ENCODE measurements around the gene FBLN7.

The FBLN7 gene

DNA sequence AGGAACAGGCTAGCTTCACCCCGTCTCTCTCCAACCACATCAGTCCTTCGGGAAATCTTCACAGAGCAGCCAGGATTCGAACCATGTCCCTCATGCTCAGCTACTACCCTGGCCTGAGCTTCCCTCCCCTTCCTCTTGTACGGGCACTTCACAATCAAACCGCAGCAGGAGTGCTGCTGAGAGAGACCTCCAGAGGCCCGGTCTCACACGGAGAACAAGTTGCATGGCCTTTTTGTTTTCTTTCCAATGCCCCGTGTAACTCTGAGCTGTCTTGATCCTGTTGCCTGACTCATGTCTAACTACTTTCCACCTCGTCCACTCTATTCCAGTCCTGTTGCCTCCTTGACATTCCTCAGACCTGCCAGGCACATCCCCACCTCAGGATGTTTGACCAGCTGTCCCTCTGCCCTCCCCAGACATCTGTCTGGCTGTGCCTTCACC is 25.4 kb downstream of the FBLN7 start:
- H3K4me3 ChIP-seq (ENCODE audit: low read depth, low read length), result no peak overlapping the region

DNA sequence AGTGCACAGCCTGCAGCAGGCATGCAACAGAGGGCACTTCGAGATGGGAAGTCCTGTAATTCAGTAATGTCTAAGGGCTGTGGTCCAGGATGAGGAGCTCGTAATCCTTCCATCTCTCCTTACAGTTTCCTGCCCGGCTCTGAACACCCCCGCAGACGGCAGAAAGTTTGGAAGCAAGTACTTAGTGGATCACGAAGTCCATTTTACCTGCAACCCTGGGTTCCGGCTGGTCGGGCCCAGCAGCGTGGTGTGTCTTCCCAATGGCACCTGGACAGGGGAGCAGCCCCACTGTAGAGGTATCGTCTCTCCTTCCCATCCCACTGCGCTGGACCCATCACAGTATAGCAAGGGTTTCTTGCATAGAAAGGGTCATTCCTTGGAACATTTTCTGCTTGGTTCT is 26.7 kb downstream of the FBLN7 start:
- TF ChIP-seq, protein P1, sequence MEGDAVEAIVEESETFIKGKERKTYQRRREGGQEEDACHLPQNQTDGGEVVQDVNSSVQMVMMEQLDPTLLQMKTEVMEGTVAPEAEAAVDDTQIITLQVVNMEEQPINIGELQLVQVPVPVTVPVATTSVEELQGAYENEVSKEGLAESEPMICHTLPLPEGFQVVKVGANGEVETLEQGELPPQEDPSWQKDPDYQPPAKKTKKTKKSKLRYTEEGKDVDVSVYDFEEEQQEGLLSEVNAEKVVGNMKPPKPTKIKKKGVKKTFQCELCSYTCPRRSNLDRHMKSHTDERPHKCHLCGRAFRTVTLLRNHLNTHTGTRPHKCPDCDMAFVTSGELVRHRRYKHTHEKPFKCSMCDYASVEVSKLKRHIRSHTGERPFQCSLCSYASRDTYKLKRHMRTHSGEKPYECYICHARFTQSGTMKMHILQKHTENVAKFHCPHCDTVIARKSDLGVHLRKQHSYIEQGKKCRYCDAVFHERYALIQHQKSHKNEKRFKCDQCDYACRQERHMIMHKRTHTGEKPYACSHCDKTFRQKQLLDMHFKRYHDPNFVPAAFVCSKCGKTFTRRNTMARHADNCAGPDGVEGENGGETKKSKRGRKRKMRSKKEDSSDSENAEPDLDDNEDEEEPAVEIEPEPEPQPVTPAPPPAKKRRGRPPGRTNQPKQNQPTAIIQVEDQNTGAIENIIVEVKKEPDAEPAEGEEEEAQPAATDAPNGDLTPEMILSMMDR (IDR thresholded peaks at IDR 0.05; ENCODE audit: borderline replicate concordance, insufficient read depth, low read depth, low read length), result no peak
- no peak overlapping the region for H3K4me3 ChIP-seq (ENCODE audit: low read depth, low read length)

More for the DNA sequence above, 25.4 kb downstream of the FBLN7 start:
- TF ChIP-seq, protein P1 (IDR thresholded peaks at IDR 0.05; ENCODE audit: borderline replicate concordance, insufficient read depth, low read depth, low read length), result no peak

DNA sequence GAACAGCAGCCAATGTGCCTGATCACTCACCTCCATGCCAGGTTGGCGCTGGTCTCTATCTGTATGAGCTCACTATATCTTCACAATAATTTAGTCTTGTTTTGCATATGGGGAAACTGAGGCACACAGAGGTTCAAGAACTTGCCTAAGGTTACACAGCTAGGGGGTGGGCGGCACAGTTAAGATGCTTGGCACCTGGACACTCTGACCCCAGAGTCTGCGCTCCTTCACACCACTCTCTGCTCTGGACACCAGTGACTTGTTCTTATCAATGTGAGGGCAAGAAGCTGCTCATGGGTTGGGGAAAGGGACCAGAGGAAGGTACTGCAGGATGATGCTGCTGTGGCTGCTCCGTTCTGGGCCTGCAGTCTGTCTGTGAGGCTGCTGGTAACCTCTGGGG is 27.1 kb downstream of the FBLN7 start:
- TF ChIP-seq, protein P1 (IDR thresholded peaks at IDR 0.05; ENCODE audit: borderline replicate concordance, insufficient read depth, low read depth, low read length), result no peak
- H3K4me3 ChIP-seq (ENCODE audit: low read depth, low read length), result no peak overlapping the region

DNA sequence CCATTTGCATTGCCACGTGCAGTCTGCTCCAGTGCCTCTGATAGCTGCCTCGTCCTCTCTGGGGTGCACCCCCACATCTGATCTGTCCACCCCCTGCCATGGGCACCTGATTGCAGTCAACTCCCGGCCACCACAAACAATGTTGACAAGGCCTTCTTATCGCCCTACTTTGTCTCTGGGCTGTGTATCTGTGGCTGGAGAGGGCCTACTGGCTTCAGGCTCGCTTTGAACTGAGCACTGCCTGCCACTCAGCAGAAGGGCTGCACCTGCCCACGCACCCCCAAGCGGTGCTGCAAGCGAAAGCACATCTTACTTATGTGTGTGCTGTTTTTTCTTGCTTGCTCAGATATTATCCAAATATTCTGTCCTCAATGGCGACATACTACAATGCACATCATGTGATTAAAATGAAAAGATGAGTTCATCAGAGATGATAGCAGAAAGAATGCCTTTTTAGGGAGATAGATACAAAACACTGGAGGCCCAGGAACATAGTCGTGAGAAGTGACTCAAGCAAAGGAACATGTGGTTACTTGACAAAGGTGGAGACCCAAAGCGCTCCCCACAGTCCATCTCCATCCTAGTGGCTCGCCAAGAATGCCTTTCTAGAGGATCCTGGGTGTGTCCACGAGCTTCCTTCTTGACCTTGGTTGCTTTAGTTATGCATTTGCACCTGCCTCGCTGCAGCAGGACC is 28.8 kb downstream of the FBLN7 start:
- TF ChIP-seq, protein P1 (IDR thresholded peaks at IDR 0.05; ENCODE audit: borderline replicate concordance, insufficient read depth, low read depth, low read length), result no peak
- no peak overlapping the region for H3K4me3 ChIP-seq (ENCODE audit: low read depth, low read length)

DNA sequence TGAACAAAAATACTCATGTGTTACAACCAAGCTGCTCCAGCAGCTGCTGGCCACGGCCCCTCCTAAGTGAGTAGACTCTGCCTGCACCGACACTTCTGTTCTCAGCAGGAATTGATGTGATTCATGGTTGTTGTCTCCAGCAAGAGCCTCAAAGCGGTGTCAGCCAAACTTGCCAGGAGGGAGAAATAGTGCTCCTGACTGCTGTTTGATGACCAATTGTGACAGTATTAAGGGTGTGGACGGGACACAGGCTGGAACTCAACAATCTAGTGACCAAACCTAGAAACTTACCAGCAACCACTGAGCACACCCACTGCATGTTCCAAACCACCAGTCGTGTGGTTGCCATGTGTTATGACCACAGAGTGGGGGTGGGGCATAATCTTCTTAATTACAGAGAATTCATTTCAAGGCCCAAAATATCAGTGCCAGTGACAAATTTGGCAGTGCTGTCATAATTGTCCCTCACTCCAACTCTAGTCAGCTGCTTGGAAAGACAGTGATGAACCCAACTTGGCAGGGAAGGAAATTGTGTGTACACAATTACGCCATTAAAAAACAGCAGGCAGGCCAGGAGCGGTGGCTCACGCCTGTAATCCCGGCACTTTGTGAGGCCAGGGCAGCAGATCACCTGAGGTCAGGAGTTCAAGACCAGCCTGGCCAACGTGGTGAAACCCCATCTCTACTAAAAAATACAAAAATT is 30.4 kb downstream of the FBLN7 start:
- TF ChIP-seq, protein P1 (IDR thresholded peaks at IDR 0.05; ENCODE audit: borderline replicate concordance, insufficient read depth, low read depth, low read length), result no peak
- H3K4me3 ChIP-seq (ENCODE audit: low read depth, low read length), result no peak overlapping the region

DNA sequence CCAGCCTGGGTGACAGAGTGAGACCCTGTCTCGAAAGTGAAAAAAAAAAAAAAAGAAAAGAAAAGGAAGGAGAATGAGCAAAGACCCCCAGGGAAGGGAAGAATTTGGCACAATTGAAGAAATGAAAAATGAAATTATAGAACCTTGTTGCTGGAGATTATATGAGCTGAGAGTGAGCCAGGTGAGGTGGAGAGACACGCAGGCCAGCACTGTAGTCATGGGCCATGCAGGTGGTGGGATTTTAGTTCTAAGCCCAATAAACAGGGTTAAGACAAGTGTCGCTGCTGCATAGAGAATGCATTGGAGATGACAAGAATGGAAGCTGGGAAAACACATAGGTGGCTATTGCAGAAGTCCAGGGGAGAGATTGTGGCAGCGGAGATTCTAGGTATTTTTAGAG is 32.3 kb downstream of the FBLN7 start:
- H3K4me3 ChIP-seq (ENCODE audit: low read depth, low read length), result no peak overlapping the region
- TF ChIP-seq, protein P1 (IDR thresholded peaks at IDR 0.05; ENCODE audit: borderline replicate concordance, insufficient read depth, low read depth, low read length), result no peak

Measured in GM12875 (cell line).